OCI-LY3 (cell line): ENCODE data around the gene C5.

Experiments used
- EZH2phosphoT487 ChIP-seq: fragments of 200-600 bp; shearing (Covaris generic); IDR thresholded peaks from 2 replicates; pipeline ENCODE4 v1.6.1; 2018; ENCODE audit warnings: antibody characterized with exemption, mixed run types, low read depth
- TF ChIP-seq, protein P1 (sequence below): fragments of 200-600, 300-600 bp; sonication (generic); IDR thresholded peaks from 2 replicates; pipeline ENCODE4 v1.5.1; 2014; ENCODE audit warnings: antibody characterized with exemption, low read length, low read depth

DNA sequence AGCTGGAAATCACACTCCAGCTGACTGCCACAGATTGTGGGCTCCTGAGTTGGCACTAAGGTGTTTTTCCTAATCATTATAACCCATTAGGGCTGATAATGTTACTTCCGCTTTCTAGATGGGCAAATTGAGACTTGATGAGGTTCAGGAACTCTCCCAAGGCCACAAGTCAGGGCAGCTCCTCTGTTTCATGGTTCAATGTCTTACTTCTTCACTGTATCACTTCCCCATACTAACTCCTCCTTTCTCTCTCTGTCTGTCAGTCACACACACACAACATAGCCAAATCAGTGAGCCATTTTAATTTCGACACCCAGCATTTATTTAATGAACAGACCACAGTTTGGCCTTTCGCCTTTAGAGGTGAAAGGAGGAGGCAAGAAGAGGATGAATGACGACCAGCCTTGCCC is 105.6 kb downstream of the C5 start:
- TF ChIP-seq, protein P1, sequence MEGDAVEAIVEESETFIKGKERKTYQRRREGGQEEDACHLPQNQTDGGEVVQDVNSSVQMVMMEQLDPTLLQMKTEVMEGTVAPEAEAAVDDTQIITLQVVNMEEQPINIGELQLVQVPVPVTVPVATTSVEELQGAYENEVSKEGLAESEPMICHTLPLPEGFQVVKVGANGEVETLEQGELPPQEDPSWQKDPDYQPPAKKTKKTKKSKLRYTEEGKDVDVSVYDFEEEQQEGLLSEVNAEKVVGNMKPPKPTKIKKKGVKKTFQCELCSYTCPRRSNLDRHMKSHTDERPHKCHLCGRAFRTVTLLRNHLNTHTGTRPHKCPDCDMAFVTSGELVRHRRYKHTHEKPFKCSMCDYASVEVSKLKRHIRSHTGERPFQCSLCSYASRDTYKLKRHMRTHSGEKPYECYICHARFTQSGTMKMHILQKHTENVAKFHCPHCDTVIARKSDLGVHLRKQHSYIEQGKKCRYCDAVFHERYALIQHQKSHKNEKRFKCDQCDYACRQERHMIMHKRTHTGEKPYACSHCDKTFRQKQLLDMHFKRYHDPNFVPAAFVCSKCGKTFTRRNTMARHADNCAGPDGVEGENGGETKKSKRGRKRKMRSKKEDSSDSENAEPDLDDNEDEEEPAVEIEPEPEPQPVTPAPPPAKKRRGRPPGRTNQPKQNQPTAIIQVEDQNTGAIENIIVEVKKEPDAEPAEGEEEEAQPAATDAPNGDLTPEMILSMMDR: no peak
- no peak for TF ChIP-seq EZH2phosphoT487
